ENCODE data around the gene YBX2.

YBX2 gene

DNA sequence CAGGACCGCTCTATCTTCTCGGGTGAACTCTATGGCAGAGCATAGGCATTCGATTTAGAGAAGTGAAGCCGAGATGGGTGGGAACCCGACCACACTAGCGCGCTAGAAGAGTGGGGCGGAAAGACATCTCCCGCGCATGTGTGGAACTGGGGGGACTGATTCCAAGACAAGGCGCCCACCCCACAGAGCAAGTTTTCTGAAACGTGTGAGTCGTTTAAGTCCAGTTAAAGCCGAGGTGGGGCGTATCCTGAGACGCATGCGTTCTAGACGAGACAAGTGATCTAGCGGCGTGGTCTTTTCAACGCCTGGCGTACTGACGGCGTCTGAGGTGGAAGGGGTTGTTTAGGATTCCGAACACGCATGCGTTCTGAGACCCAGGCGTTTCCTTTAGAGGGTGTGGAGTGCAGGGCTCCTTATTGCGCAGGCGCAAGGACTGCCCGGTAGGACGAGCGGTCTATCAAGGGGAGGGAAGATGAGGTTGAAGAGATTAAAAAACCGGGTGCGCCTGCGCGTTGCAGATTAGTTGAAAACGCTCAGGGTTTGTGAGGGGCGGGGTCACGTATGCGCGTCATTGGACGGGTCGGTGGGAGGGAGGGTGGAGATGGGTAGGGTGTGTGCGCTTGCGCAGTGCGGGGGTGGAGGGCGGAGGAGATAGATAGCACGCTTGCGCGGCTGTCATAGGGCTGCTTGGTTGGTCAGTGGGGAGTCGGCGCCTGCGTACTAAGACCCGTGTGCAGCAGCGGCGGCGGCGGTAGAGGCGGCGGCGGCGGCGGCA lies 12.7 kb upstream of the YBX2 start, which contains the start of gene EIF5A:
EIF5A (plus strand) TSS at position 718 of the 775 bp plus-strand sequence. CDS start 2,008 bp downstream, outside the sequence.
- DNase-seq = peak; percentile 69 to 100 (median 99)

DNA sequence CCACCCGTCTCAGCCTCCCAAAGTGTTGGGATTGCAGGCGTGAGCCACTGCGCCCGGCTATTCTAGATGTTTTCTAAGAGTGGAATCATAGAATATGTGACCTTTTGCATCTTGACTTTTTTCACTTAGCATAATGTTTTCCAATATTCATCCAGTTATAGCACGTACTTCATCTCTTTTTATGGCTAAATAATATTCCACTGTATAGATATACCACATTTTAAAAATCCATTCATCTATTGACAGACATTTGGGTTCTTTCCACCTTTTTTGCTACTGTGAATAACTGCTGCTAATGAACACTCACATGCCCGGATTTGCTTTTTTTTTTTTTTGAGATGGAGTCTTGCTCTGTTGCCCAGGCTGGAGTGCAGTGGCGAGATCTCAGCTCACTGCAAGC lies 9.7 kb upstream of the YBX2 start:
- DNase-seq = no peak

DNA sequence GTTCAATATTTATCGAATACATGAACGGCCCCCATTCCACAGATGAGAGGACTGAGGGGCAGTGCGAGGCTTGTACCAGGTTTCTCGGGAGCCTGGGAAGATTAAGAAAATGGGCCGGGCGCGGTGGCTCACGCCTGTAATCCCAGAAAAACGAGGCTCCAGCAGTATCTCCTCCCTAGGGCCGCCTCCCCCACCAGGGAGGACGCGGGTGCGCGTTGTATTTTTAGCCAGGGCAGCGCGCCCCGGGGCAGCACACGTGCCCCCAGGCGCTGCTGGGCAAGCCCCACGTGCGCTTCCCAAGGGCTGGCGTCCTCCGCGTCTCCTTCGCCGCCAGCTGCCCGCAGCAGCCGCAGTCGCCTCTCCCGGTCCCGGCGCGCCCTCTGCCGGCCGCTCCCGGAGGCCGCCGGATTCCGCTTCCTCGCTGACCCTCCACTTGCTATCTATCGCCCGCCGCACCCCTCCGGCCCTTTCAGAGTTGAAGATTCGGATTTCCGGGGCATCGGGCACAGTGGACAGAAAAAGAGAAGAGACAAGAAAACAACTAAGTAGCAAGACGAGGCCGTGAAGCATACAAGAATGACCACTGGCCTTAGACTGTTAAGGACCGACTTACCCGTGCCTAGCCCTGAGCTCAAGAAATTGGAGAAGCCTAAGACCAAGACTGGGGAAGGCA lies 1.9 kb upstream of the YBX2 start:
- peak in 44 of 56 donors; percentile 12 to 83 (median 57) for DNase-seq

DNA sequence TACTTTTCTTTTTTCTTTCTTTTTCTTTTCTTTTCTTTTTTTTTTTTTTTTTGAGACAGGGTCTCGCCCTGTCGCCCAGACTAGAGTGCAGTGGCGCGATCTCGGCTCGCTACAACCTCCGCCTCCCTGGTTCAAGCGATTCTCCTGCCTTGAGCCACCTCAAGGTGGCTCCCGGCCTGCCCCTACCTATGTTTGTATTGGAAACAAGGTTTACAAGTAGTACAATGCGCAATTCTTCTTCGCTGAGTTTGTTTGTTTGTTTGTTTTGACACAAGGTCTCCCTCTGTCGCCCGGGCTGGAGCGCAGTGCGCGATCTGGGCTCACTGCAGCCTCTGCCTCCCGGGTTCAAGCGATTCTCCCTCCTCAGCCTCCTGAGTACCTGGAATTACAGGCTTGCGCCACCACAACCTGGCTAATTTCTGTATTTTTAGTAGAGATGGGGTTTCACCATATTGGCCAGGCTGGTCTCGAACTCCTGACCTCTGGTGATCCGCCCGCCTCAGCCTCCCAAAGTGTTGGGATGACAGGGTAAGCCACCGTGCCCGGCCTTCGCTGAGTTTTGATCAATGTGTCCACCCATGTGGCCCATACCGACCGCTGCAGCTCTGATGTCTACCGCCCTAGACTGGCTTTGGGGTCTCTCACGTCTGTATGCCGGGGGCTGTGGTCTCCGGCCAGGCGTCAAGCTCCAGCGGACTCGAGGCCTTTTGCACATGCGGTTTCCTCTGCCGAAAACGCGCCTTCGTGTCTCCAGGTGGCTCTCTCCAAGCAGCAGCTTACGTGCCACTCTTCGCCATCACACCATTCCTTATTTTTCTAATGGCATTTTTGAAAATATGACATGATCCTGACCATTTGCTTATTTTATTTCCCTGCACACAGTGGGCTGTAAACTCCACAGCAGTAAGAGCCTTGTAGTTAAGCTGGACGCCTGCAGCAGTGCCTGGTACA lies 1.1 kb upstream of the YBX2 start:
- DNase-seq = no peak

GRCh38 chr17:7293816-7294613 lies 424 bp downstream of the YBX2 start:
- DNase-seq = no peak

GRCh38 chr17:7293159-7293558 lies 1.3 kb downstream of the YBX2 start:
- DNase-seq = no peak

GRCh38 chr17:7292729-7293128 lies 1.7 kb downstream of the YBX2 start:
- DNase-seq = peak in 8 of 56 donors; percentile 6 to 60 (median 14)

DNA sequence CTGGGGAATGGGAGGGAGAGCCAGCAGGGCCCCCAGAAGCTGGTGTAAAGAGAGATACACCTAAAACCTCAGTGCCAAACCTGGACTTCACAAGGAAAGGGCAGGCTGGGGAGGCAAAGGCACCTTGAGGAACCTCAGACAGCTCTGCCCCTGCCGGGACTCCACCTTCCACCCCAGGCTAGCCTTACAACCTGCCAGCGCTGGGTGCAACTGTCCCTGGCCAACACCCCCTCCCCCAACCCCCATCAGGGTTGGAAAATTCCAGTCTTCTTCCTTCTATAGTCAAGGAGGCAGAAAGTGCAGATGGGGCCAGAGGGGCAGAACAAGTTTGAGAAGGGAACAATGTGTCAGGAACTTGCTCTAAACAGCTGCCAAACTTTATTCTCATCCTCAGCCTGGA lies 2.2 kb downstream of the YBX2 start:
- DNase-seq = no peak

DNA sequence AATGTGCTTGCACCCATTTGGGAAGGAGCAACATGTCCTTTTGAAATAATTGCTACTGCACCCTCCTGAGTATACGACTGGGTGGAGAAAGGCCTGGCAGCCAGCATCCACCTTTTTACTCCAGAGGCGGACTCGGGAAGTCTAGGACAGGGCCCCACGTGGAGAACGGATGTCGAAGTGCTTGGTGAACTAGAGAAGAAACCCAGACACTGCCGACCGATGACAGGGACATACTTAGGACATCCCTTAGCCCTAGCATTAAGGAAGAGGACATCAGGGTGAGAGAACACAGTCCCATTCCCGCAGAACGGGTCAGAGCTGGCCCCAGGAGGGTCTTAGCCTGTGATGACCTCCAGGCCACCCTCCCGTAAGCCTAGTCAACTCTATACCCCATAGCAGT lies 3.8 kb downstream of the YBX2 start:
- no peak for DNase-seq

DNA sequence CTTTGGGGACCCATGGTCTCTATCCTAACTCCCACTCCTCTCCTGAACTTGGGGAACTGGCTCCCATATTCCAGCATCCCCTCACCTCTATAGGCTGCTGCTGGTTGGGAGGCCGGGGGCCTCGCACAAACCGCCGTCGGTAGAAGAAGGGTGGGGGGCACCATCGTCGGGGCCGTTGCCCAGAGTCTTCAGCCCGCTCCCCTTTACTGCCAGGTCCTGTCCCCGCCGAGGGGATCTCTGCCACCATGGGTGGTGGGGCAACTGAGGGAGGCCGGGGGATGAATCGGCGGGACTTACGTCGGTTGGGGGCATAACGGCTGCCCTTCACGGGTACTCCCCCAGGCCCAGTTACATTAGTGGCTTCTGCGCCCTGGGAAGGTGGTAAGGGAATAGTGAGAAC lies 4.3 kb downstream of the YBX2 start:
- no peak for DNase-seq

GRCh38 chr17:7289256-7290032 lies 5.0 kb downstream of the YBX2 start:
- no peak for DNase-seq

- no peak for DNase-seq
Observed at GRCh38 chr17:7285679-7286078, 8.8 kb downstream of the YBX2 start.

DNA sequence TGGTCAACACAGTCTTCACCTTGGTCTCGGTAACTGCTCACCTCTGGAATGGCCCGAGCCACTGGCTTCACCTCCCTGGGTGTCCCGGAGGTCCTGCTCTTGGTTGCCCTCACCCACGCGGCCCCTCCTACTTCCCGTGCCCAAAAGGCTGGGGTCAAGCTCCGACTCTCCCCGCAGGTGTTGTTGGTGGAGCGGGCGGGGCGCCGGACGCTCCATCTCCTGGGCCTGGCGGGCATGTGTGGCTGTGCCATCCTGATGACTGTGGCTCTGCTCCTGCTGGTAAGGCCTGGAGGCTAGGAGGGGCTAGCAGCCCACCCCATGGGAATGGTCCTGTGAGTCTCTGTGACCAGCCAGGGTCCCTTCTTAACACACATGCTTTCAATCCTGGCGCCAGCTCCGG lies 9.5 kb downstream of the YBX2 start:
- no peak for DNase-seq

DNA sequence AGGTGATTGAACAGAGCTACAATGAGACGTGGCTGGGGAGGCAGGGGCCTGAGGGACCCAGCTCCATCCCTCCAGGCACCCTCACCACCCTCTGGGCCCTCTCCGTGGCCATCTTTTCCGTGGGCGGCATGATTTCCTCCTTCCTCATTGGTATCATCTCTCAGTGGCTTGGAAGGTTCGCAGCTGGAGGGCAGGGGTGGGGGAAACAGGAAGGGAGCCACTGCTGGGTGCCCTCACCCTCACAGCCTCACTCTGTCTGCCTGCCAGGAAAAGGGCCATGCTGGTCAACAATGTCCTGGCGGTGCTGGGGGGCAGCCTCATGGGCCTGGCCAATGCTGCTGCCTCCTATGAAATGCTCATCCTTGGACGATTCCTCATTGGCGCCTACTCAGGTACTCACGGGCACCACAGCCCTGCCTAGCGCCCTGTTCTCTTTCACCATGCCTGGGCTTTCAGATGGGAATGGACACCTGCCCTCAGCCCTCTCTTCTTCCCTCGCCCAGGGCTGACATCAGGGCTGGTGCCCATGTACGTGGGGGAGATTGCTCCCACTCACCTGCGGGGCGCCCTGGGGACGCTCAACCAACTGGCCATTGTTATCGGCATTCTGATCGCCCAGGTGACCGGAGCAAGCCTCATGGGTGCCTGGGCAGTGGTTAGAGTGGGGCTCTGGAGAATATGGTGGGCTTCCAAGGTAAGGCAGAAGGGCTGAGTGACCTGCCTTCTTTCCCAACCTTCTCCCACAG lies 10.8 kb downstream of the YBX2 start:
- no peak for DNase-seq

- no peak for DNase-seq
Observed at GRCh38 chr17:7282752-7283321, 11.6 kb downstream of the YBX2 start.

DNA sequence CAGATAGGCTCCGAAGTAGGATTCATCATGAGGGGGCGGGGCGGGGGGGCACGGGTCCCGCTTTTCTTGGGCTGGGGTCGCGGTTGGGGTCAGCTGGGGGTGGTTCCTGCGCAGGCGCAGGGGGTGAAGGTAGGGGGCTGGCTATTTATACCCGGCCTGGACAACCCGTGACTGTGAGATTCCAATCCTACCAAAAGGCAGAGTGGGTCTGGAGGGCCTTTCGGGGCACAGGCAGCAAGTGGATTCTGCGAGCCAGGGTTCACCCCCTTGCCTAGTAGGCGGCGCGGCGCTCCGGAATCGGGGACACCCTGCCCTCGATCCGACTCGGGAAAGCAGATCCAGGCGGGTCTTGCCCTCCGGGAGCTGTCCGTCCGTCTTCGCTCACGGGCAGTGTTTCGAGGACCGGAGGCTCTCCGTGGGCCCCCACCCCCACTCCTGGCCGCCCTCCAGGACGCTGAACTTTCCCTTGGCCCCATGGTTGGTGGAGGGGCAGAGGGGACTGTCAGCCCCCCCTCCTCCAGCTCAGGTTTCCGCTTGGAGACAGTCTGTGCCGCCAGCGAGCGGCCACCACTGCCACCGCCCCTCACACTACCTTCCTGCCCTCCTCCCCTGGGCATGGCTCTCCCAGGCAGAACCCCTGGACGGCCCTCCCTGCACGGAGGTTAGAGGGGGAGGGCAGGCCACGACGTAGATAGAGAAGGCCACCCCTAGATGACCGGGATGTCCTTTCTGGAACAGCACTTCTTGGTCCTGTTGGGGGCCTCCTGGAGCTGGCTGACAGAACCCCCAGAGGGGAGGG lies 12.3 kb downstream of the YBX2 start:
- DNase-seq = peak in 1 of 56 donors; percentile 25

DNA sequence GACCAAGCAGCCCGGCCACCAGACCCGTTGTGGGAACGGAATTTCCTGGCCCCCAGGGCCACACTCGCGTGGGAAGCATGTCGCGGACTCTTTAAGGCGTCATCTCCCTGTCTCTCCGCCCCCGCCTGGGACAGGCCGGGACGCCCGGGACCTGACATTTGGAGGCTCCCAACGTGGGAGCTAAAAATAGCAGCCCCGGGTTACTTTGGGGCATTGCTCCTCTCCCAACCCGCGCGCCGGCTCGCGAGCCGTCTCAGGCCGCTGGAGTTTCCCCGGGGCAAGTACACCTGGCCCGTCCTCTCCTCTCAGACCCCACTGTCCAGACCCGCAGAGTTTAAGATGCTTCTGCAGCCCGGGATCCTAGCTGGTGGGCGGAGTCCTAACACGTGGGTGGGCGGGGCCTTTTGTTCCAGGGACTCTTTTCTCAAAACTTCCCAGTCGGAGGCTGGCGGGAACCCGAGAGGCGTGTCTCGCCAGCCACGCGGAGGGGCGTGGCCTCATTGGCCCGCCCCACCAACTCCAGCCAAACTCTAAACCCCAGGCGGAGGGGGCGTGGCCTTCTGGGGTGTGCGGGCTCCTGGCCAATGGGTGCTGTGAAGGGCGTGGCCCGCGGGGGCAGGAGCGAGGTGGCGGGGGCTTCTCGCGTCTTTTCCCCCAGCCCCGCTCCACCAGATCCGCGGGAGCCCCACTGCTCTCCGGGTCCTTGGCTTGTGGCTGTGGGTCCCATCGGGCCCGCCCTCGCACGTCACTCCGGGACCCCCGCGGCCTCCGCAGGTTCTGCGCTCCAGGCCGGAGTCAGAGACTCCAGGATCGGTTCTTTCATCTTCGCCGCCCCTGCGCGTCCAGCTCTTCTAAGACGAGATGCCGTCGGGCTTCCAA lies 13.1 kb downstream of the YBX2 start, which contains the start of gene SLC2A4:
SLC2A4 (plus strand) TSS at position 645 of the 879 bp plus-strand sequence; CDS start at position 862, 217 bp downstream.
- peak in 50 of 56 donors; percentile 31 to 92 (median 58) for DNase-seq

Data from amygdala (tissue), 56 donors.